ENCODE data around the gene POU2AF2.

The POU2AF2 gene

DNA sequence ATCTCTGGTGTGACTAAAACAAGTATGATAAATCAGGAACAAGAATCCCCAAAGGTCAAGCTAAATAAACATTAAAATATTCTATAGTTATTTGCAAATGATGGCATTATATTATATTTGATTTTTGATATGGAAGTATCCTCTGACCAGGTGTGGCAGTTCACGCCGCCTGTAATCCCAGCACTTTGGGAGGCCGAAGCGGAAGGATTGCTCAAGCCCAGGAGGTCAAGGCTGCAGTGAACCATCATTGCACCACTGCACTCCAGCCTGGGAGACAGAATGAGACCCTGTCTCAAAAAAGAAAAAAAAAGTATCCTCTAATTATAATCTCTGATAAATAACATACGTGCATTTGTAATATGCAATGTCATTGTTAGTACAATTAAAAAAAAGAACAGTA is 46.2 kb downstream of the POU2AF2 start:
- TF ChIP-seq EP300 (IDR thresholded peaks at IDR 0.05; ENCODE audit: borderline replicate concordance) (no peak), ZBTB7A (IDR thresholded peaks at IDR 0.05; ENCODE audit: low read depth) (no peak), CEBPB (IDR thresholded peaks at IDR 0.05) (no peak)

DNA sequence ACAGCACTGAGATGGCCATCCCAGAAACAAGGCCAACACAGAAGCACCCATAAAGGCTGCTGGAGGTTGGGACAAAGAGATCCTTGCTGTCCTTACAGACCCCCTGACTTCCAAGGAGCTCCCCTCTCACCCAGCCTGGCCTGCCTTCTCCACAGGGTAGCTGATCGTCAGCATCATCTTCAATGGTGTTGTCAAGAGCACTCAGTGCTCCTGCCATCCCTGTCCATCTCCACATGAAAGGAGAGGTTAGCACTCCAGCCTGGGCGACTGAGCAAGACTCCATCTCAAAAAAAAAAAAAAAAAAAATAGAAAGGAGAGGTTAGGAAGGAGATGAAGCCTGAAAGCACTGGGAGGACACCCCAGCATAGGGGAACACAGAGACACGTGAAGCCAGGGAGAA is 50.7 kb downstream of the POU2AF2 start:
- TF ChIP-seq NFIC (IDR thresholded peaks at IDR 0.05) (no peak), RAD21 (IDR thresholded peaks at IDR 0.05; ENCODE audit: low read depth) (no peak), TAF1 (IDR thresholded peaks at IDR 0.05; ENCODE audit: low read depth) (no peak), YY1 (IDR thresholded peaks at IDR 0.05; ENCODE audit: low read depth) (no peak), CEBPB (IDR thresholded peaks at IDR 0.05) (no peak), TEAD4 (IDR thresholded peaks at IDR 0.05) (no peak), EGR1 (IDR thresholded peaks at IDR 0.05) (no peak), FOXM1 (IDR thresholded peaks at IDR 0.05; ENCODE audit: borderline replicate concordance, low read depth) (no peak), CREB1 (IDR thresholded peaks at IDR 0.05; ENCODE audit: low read depth) (no peak), EP300 (IDR thresholded peaks at IDR 0.05; ENCODE audit: borderline replicate concordance) (no peak), ZBTB7A (IDR thresholded peaks at IDR 0.05; ENCODE audit: low read depth) (no peak), TCF12 (IDR thresholded peaks at IDR 0.05; ENCODE audit: low read depth) (no peak)
- TF ChIP-seq, protein P1, sequence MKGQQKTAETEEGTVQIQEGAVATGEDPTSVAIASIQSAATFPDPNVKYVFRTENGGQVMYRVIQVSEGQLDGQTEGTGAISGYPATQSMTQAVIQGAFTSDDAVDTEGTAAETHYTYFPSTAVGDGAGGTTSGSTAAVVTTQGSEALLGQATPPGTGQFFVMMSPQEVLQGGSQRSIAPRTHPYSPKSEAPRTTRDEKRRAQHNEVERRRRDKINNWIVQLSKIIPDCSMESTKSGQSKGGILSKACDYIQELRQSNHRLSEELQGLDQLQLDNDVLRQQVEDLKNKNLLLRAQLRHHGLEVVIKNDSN (IDR thresholded peaks at IDR 0.05): no peak
- TF ChIP-seq, protein P2, sequence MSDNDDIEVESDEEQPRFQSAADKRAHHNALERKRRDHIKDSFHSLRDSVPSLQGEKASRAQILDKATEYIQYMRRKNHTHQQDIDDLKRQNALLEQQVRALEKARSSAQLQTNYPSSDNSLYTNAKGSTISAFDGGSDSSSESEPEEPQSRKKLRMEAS (IDR thresholded peaks at IDR 0.05): no peak
- TF ChIP-seq, protein P3, sequence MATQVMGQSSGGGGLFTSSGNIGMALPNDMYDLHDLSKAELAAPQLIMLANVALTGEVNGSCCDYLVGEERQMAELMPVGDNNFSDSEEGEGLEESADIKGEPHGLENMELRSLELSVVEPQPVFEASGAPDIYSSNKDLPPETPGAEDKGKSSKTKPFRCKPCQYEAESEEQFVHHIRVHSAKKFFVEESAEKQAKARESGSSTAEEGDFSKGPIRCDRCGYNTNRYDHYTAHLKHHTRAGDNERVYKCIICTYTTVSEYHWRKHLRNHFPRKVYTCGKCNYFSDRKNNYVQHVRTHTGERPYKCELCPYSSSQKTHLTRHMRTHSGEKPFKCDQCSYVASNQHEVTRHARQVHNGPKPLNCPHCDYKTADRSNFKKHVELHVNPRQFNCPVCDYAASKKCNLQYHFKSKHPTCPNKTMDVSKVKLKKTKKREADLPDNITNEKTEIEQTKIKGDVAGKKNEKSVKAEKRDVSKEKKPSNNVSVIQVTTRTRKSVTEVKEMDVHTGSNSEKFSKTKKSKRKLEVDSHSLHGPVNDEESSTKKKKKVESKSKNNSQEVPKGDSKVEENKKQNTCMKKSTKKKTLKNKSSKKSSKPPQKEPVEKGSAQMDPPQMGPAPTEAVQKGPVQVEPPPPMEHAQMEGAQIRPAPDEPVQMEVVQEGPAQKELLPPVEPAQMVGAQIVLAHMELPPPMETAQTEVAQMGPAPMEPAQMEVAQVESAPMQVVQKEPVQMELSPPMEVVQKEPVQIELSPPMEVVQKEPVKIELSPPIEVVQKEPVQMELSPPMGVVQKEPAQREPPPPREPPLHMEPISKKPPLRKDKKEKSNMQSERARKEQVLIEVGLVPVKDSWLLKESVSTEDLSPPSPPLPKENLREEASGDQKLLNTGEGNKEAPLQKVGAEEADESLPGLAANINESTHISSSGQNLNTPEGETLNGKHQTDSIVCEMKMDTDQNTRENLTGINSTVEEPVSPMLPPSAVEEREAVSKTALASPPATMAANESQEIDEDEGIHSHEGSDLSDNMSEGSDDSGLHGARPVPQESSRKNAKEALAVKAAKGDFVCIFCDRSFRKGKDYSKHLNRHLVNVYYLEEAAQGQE (IDR thresholded peaks at IDR 0.05; ENCODE audit: low read depth): no peak

DNA sequence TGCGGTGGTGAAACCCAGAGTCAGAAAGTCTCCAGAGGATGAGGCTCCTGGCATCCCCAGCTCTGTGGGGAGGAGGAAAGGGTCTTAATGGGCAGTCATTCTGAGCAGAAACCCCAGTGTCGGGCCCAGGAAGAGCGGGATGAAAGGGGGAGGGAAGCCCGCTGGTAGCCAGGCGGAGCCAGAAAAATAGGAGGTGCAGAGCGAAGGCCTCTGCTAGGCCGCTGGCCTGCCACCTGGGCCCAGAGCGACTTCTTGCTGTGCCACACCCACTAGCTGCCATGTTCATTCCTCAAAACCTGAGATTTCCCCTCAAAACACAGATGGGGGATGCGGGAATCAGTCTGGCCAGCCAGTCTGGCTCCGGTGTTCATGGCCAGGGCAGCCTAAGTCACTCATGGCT is 52.2 kb downstream of the POU2AF2 start:
- no peak for TF ChIP-seq RAD21 (IDR thresholded peaks at IDR 0.05; ENCODE audit: low read depth)
- TF ChIP-seq, protein P2 (IDR thresholded peaks at IDR 0.05): no peak
- TF ChIP-seq, protein P1 (IDR thresholded peaks at IDR 0.05): no peak
- no peak for TF ChIP-seq EP300 (IDR thresholded peaks at IDR 0.05; ENCODE audit: borderline replicate concordance)
- TF ChIP-seq, protein P3 (IDR thresholded peaks at IDR 0.05; ENCODE audit: low read depth): no peak
- no peak for TF ChIP-seq FOXM1 (IDR thresholded peaks at IDR 0.05; ENCODE audit: borderline replicate concordance, low read depth)
- TF ChIP-seq ZBTB7A (IDR thresholded peaks at IDR 0.05; ENCODE audit: low read depth): no peak
- no peak for TF ChIP-seq YY1 (IDR thresholded peaks at IDR 0.05; ENCODE audit: low read depth)
- TF ChIP-seq CREB1 (IDR thresholded peaks at IDR 0.05; ENCODE audit: low read depth): no peak
- TF ChIP-seq TAF1 (IDR thresholded peaks at IDR 0.05; ENCODE audit: low read depth): no peak
- TF ChIP-seq EGR1 (IDR thresholded peaks at IDR 0.05): no peak
- no peak for TF ChIP-seq CEBPB (IDR thresholded peaks at IDR 0.05)

DNA sequence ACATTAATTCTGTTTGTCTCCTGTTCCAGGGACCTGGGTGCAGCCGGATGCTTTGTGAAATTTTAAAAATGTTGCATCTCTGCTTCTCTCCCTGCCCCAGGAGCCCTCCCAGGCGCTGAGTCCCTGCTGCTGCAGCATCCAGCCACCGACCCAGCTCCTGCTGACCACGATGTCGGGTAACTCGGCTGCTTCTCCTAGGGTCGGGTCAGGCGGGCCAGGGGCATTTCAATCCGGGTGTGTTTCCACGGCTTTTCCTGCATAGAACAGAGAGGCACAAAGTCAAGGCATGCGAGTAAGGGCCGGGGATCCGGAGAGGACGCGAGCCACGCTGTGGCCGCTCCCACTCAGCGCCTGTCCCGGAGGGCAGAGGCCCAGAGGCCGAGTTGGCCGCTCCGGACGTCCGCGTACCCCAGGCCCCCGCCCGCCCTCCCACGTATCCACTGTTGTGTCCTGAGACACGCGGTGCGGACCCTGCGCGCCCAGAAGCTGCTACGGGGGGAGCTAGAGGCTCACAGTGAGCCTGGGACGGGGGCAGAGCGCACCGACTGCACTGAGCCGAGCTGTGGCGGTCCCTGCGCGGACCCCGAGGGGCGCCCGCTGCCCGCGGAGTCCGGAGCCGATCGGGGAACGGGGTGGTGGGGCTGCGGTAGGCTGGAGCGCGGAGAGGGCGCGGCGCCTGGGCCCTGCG is 53.0 kb downstream of the POU2AF2 start, which contains the start of gene POU2AF3:
TSS of gene POU2AF3 (plus strand) at position 134 of the 688 bp plus-strand sequence. CDS start at position 170, 36 bp downstream.
- TF ChIP-seq TEAD4 (IDR thresholded peaks at IDR 0.05) (no peak), FOXM1 (IDR thresholded peaks at IDR 0.05; ENCODE audit: borderline replicate concordance, low read depth) (no peak), TAF1 (IDR thresholded peaks at IDR 0.05; ENCODE audit: low read depth) (no peak), CREB1 (IDR thresholded peaks at IDR 0.05; ENCODE audit: low read depth) (no peak)
- TF ChIP-seq, protein P2 (IDR thresholded peaks at IDR 0.05): no peak

DNA sequence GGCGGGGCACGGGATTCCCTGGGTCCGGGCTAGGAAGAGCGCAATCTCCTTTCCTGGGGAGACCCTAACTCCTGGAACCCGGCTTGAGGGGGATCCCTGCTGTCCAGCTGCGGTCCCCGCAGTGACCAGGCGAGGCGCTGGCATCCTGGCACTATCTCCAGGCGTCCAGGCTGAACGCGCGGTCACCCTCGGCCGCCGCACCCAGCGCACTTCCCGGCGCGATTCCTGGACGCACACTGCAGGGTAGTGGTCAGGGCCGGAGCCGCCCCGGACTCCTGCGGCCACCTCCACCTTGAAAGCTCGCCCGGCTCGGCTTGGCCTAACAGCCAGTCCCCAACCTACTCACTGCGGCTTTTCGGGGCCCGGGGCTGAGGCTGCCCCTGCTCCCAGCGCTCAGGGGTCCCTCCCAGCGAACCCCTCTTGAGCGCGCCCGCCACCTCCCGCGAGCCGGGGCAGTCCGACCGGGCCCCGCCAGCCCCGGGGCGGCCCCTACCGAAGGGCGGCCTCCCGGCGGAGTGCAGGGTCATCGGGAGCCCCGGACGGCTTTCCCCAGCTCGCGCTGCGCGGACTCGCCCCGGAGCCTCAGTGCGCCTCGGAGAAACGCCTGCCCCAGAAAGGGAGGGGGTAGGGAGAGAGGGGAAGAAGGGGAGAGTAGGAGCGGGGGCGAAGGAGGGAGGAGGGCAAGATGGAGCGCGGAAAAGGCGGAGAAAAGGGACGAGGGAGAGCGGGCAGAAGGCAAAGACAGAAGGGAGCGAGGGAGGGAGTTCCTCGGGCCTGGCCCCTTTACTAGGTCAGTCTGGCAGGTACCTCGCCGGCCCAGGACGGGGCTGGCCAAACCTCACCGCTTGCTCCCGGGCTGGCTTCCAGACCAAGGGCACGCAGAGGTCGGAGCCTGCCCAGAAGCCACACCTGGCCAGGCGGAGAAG is 53.8 kb downstream of the POU2AF2 start:
- TF ChIP-seq TAF1 (IDR thresholded peaks at IDR 0.05; ENCODE audit: low read depth) (no peak), TEAD4 (IDR thresholded peaks at IDR 0.05) (no peak), RAD21 (IDR thresholded peaks at IDR 0.05; ENCODE audit: low read depth) (peak; percentile 59), CEBPB (IDR thresholded peaks at IDR 0.05) (no peak), ZBTB7A (IDR thresholded peaks at IDR 0.05; ENCODE audit: low read depth) (peak; percentile 40)
- TF ChIP-seq, protein P2 (IDR thresholded peaks at IDR 0.05): no peak; the same call in 1 of the 2 replicates
